SK-MEL-5 (cell line): ENCODE measurements around the gene TSPAN13. TPM values are rescaled to one million over a fixed set of nuclear protein-coding genes. Genes with fewer than 3 reads are reported as not detected.
A peak's percentile ranks its signal among the peaks of the same experiment; 100 is the strongest.

Source experiments
- DNase-seq: peaks from one replicate; pipeline ENCODE4 v3.0.0-alpha.2; 2016; ENCODE audit warnings: low read depth, low spot score
- in situ Hi-C: cut with HindIII; loops from 2 replicates; pipeline ENCODE4 v1.10.0; 2016; ENCODE audit warnings: low sequenced_read_pairs, high pct_unique_total_duplicates, low pct_unique_long_range_greater_than_20kb
- total RNA-seq: library from RNA; depleted of rRNA; stranded (reverse); fragments of >200 nt; shearing (Covaris generic); gene quantifications from 2 replicates; pipeline ENCODE4 v1.2.3, GENCODE V29; 2014

Gene TSPAN13
- total RNA-seq, 1 experiment from 2014 or later: 36.7 TPM

GRCh38 chr7:16795624-16796023 is 42.1 kb downstream of the TSPAN13 start:
- DNase-seq: no peak
- in situ Hi-C loops: no loop called here

GRCh38 chr7:16801111-16801542 is 47.6 kb downstream of the TSPAN13 start:
- in situ Hi-C loops: no loop called here
- peak; percentile 83 for DNase-seq

DNA sequence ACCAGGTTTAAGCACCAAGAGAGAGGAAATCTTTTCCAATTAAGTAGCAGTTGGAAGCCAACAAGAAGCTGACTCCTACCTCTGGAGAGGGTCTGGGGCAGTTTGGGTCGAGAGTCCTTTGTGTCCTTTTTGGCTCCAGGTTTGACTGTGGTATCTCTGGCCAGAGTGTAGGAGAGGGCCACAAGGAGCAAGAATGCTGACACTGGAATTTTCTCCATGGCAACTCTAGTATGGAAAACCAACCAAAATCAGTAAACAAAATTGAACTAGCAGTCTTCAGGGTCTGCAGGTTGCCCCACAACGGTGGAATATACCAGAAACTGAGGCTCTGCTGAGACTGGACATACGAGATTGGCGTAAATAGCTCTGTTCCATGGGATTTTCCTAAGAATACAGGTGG is 48.0 kb downstream of the TSPAN13 start:
- DNase-seq: no peak
- in situ Hi-C loops: no loop called here

GRCh38 chr7:16803125-16803524 is 49.6 kb downstream of the TSPAN13 start:
- in situ Hi-C loops: no loop called here
- no peak for DNase-seq

GRCh38 chr7:16803881-16804673 is 50.5 kb downstream of the TSPAN13 start:
- DNase-seq: no peak
- in situ Hi-C loops: no loop called here

- DNase-seq: no peak
Measured at GRCh38 chr7:16804674-16805439, 51.3 kb downstream of the TSPAN13 start, which contains the start of gene AGR2. TSS of gene AGR2 (minus strand) at chr7:16804999. CDS start at chr7:16801796, 3,203 bp downstream.

GRCh38 chr7:16805441-16805840 is 51.9 kb downstream of the TSPAN13 start:
- no peak for DNase-seq
- in situ Hi-C loops: no loop called here

More at GRCh38 chr7:16804674-16805439, 51.3 kb downstream of the TSPAN13 start, which contains the start of gene AGR2:
- in situ Hi-C loops: no loop called here

- no peak for DNase-seq
- in situ Hi-C loops: no loop called here
Measured at GRCh38 chr7:16810112-16810511, 56.6 kb downstream of the TSPAN13 start.

DNA sequence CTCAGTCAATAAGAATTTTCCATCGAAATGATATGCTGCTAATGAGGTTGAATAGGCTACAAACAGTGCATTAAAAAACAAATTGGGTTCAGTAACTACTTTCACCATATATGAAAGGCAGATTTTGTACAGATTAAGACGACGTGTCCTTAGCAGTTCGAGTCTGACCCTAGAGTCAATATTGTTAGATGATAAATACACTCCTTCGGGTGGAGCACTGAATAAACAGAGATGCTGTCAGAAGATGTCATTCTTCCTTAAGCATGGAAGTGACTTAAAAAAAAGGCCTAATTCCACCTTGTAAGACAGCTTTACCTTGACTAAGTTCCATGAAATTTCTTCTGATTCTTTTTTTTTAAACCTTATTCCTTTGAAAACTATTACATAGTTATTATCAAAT is 57.0 kb downstream of the TSPAN13 start:
- in situ Hi-C loops: no loop called here
- no peak for DNase-seq

GRCh38 chr7:16811551-16811950 is 58.0 kb downstream of the TSPAN13 start:
- no peak for DNase-seq
- in situ Hi-C loops: no loop called here

DNA sequence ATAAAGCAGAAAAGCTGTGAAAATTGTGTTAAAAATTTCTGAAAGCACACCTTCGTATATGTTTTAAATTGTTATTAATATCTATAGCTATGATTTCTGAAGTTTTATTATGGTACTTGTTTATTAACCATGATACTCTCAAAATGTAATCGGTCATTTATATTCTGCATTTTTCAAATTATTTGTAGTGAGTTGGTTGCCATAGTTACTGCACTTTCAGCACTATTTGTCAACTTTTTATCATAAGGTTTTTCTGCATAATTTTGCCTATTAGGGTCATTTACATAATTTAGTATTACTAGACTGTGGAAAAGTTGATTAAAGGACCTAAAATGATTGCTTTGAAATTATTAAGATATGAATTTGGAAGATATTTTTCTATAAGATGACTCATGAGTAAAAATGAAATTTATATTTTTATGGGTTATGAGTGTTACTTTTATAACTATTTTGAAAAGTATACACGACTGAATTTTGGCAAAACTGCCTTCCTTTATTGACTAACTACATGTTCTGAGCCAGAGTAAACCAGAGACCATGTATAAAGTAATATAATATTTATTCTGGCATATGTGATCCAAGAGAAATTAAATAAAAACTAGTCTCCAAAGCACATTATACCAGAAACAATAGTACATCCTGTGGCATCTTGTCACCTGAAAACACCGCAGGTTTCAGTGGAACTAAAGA is 59.1 kb downstream of the TSPAN13 start:
- no peak for DNase-seq
- in situ Hi-C loops: no loop called here

DNA sequence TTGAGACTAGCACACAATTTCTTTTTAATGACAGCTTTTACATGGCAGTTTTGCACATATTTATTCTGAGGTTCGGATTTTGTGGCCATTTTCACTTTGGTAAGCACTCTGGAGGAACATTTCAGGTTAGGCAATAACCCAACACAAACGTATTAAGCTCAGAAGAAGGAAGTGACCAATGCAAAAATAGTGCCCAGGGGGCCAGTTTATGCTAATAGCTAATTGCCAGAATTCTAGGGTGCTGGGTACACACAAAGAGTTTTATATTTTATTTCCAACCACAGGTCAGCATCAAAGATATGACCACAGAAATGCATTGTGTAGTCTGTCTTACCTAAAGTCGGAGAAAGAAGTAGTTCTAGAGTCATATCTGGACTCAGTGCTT is 59.7 kb downstream of the TSPAN13 start:
- in situ Hi-C loops: no loop called here
- DNase-seq: peak; percentile 18

DNA sequence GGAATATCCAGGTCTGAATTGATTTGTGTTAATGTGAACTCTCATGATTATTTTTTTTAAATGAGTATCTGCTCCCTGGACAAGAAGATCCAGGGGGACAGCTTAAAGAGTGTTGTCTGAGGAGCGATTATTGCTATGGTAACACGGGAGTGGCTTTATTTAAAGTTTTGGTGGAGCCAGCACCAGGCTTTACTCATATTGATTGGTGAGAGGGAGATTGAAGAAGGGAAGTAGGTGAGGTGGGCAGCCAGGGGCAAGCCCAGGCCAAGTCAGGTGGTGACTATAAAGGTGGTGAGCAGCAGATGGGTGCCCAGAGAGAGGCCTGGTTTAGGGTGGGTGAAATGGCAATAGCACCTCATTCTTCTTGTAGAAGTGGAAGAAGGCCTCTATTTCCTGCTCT is 61.4 kb downstream of the TSPAN13 start:
- DNase-seq: no peak
- in situ Hi-C loops: no loop called here

DNA sequence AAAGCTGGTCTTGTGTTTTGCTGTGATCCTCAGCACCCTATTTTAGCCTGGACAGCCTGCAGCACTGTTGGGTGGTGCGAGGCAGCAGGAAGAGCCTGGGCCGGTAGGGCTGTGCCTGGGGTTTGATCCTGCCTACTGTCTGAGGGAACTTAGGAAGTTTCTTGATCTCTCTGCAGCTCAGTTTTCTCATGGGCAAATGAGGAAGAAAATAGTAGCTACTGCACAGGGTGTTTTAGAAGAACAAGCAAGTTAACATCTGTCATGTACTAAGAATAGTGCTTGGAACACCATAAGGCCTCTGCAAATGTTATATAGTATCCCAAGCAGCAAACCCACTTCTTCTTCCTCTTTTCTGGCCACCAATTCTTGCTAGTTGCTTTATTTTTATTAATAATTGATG is 63.3 kb downstream of the TSPAN13 start:
- DNase-seq: no peak
- in situ Hi-C loops: no loop called here

DNA sequence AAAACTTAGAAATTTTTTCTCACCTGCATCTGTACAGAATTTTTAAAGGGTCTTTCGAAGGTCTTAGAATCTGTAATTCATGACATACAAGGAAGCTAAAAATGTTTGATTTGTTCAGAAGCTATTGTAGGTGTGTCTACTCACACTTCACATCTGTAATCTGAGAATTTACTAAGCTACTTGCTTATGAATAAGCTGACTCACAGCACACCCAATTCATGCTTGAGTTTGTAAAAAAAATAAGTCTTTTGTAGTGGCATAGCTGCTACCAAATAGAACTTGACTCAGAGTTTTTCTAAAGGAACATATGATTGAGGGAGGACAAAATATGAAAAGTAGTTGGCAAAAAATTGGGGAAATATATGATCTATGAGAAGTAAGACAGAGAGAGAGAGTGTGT is 64.0 kb downstream of the TSPAN13 start:
- peak; percentile 20 for DNase-seq
- in situ Hi-C loops: no loop called here

DNA sequence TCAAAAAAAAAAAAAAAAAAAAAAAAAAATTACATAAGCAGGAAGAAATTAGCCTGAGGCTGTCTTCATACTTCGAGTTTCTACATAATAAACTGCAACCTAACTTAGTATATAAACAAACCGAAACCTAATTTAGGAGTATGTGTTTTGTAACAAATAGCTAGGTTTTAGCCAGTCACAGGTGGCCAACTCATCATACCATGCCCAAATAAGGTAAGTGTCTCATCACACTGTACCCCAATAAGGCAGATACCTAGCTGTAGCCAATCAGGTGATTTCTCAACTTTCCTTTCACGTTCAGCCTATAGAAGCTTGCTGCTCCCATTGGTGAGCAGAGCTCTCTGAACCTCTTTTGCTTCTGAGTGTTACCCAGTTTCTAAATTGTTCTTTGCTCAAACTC is 65.2 kb downstream of the TSPAN13 start:
- in situ Hi-C loops: no loop called here
- no peak for DNase-seq

DNA sequence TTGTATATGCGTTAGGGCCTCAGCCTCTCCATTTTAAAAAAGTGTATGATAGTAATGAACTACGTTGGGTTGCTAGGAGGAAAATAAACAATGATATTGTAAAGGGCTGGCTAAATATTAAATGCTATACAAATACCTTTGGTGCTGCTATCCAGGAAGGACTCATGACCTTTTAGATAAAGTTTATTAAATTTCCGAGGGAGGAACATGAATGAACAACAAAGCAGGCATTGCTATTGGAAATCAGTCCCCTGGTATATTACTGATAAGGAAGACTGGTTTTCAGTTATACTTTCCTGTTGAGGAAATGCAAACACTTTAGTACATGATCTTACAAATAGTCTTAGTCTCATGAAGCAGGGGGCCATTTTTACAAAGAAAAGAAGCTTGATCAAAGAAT is 68.5 kb downstream of the TSPAN13 start:
- DNase-seq: no peak
- in situ Hi-C loops: no loop called here

GRCh38 chr7:16826060-16826459 is 72.5 kb downstream of the TSPAN13 start:
- DNase-seq: no peak
- in situ Hi-C loops: no loop called here
